ENCODE data around the gene VTI1A. TPM values are rescaled to one million over a fixed set of nuclear protein-coding genes. Genes with fewer than 3 reads are reported as not detected.

VTI1A gene
- total RNA-seq, 1 donor from 2014 or later = 36.9 TPM

- DNase-seq (no peak), ATAC-seq (no peak)
- Histone ChIP-seq H3K4me3 (no peak overlapping the region), H3K4me1 (no peaks in the 10 kb centered on the region), H3K27me3 (ENCODE audit: low read depth) (no peaks in the 10 kb centered on the region), H3K9me3 (no peaks in the 10 kb centered on the region), H3K27ac (no peak overlapping the region), H3K36me3 (no peaks in the 10 kb centered on the region)
- intact Hi-C loops (cut with DNase I) = no loop called here
- no peak for TF ChIP-seq CTCF (IDR thresholded peaks at IDR 0.05)
These were observed 206.2 kb downstream of the VTI1A start for GRCh38 chr10:112653215-112653614.

GRCh38 chr10:112653851-112654250 lies 206.8 kb downstream of the VTI1A start:
- Histone ChIP-seq H3K4me1 (no peaks in the 10 kb centered on the region), H3K36me3 (no peaks in the 10 kb centered on the region), H3K9me3 (no peaks in the 10 kb centered on the region), H3K27ac (no peak overlapping the region), H3K27me3 (ENCODE audit: low read depth) (no peaks in the 10 kb centered on the region), H3K4me3 (no peak overlapping the region)
- DNase-seq (no peak), ATAC-seq (no peak)
- intact Hi-C loops (cut with DNase I) = no loop called here
- TF ChIP-seq CTCF (IDR thresholded peaks at IDR 0.05) = no peak

- Histone ChIP-seq H3K36me3 (no peaks in the 10 kb centered on the region), H3K4me1 (no peaks in the 10 kb centered on the region)
- intact Hi-C loops (cut with DNase I) = no loop called here
These were observed 207.8 kb downstream of the VTI1A start for GRCh38 chr10:112654794-112655193.

GRCh38 chr10:112655722-112656121 lies 208.7 kb downstream of the VTI1A start:
- no peaks in the 10 kb centered on the region for H3K36me3 ChIP-seq
- no peaks in the 10 kb centered on the region for H3K9me3 ChIP-seq
- DNase-seq (no peak), ATAC-seq (no peak)
- H3K4me1 ChIP-seq = no peaks in the 10 kb centered on the region
- intact Hi-C loops (cut with DNase I) = no loop called here
- no peak overlapping the region for H3K27ac ChIP-seq
- no peak overlapping the region for H3K4me3 ChIP-seq
- no peaks in the 10 kb centered on the region for H3K27me3 ChIP-seq (ENCODE audit: low read depth)
- no peak for TF ChIP-seq CTCF (IDR thresholded peaks at IDR 0.05)

More at GRCh38 chr10:112654794-112655193, 207.8 kb downstream of the VTI1A start:
- Histone ChIP-seq H3K27me3 (ENCODE audit: low read depth) (no peaks in the 10 kb centered on the region), H3K27ac (no peak overlapping the region), H3K9me3 (no peaks in the 10 kb centered on the region), H3K4me3 (no peak overlapping the region)
- ATAC-seq (no peak), DNase-seq (no peak)
- no peak for TF ChIP-seq CTCF (IDR thresholded peaks at IDR 0.05)

- no peaks in the 10 kb centered on the region for H3K4me1 ChIP-seq
- no peaks in the 10 kb centered on the region for H3K27me3 ChIP-seq (ENCODE audit: low read depth)
- H3K27ac ChIP-seq = no peak overlapping the region
- no peak overlapping the region for H3K4me3 ChIP-seq
- DNase-seq (no peak), ATAC-seq (no peak)
- no peak for TF ChIP-seq CTCF (IDR thresholded peaks at IDR 0.05)
- H3K36me3 ChIP-seq = no peaks in the 10 kb centered on the region
- no peaks in the 10 kb centered on the region for H3K9me3 ChIP-seq
- intact Hi-C loops (cut with DNase I) = no loop called here
These were observed 211.4 kb downstream of the VTI1A start for GRCh38 chr10:112658465-112658864.
